NCI-H1105 (cell line): ENCODE results near the gene SATB1.
A peak's percentile ranks its signal among the peaks of the same experiment; 100 is the strongest.

Experiments
- DNase-seq: peaks from one replicate; lab custom pipeline; 2025; lab: John Stamatoyannopoulos, UW

SATB1 gene

DNA sequence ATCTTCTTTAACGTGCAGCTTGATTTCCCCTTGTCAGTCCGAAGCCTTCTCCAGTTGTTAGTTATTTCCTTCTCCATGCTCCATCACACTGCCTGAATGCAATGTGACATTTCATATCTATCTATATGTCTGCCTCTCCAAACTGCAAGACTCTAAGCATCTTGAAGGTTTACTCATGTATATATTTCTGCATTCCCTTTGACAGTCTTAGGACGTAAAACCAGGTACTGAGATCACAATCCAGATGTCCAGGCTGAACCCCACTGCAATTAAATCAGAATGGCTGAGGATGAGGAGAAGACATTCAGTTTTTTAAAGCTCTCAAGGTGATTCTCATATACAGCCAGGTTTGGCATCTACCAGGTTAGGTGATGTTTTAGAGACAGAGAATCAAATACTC is 6.1 kb upstream of the SATB1 start:
- no peak for DNase-seq

- DNase-seq = no peak
Observed at GRCh38 chr3:18428991-18429745, 4.0 kb upstream of the SATB1 start.

DNA sequence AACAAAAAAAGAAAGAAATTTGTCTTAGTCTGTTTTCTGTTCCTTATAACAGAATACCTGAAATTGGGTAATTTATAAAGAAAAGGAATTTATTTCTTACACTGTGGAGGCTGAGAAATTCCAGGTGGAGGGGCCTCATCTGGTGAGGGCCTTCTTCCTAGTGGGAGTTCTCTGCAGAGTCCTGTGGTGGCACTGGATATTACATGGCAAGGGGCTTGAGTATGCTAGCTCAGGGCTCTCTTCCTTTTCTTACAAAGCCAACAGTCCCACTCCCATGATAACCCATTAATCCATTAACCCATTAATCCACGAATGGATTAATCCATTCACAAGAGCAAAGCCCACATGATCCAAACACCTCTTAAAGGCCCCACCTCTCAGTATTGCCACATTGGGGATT is 2.9 kb upstream of the SATB1 start:
- no peak for DNase-seq

- DNase-seq = no peak
Observed at GRCh38 chr3:18426597-18427193, 1.6 kb upstream of the SATB1 start.

DNA sequence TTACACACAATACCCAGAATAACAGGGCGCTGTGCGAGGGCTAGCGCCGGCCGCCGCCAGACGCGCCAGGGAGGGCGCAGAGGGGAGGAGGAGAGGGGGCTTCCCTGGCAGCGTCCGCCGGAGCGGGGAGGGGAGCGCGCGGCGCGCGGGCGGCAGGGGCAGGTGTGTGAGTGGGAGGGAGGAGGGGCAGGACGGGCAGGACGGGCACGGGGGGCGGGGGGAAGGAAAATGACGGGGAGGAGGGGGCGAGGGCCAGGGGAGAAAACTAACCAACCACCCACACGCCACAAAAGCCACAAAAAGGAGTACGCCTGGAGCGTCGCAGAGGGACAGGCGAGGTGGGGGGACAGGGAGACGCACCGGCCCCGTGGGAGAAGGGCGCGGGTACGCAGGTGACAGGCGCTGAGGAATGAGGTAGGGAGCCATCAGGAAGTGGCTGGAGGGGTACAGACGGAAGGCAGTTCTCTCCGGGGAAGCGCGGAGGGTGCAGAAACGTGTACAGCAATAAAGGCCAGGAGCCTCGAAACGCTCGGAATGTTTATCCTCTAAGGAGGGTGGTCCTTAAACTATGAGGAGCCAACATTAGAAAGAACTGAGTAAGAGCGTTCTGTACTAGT is 610 bp upstream of the SATB1 start:
- peak; percentile 72 for DNase-seq

DNA sequence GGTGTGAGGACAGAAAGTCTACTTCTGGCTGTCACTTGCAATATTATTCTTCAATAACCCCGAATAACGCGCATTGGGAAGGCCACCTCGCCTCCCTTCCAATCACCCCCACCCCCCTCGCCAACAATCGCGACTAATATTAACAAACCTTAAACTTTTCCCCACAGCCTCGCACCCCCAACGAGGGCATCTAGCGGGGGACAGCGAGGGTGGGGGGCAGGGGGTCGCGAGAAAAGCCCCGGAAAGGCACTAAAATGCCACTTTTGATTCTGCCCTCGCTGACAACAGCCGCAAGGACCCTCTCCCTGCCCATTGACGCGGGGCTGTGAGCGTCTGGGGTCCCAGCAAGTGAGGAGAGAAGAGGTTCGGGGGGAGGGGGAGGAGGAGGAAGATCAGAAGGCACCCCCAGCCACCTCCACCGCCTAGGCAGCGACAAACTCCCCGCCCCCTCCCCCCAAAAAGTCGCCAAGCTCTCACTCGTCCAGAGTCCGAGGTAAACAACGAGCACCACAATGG is 868 bp downstream of the SATB1 start:
- DNase-seq = no peak

DNA sequence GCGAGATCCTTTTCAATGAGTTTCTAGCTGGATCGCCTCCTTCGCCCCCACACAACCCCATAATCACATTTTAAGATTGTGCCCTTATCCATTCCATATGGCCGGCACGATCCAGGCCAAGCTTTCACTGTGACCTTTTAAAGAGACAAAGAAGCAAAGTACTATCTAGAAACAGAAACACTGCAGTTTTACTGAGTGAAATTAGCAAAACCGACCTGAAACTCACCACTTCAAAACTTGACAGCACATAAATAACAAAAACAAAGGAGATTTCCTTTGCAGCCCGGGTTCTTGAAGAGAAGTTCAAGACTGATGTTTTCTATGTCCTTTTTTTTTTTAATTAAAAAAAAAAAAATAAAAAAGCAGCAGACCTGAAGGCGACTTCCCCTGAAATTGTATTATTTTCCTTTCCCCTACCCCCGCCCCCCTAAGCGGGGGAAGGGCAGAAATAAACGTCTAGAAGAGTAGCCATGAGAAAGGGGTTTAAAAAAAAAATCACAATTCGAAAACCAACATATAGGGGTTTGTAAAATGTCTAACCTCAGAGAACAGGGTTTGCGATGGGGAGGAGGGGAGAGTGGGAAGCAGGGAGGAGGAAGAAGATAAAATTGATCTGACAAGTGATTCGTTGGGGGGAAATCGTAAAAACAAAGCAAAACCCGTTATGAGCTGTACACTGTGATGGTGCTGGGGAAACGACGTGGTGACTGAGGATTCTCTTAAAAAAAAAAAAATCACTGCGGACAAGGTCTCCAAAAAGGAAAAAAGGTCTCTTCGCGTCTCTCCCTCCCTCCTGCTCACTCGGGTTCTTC is 1.5 kb downstream of the SATB1 start:
- DNase-seq = no peak

DNA sequence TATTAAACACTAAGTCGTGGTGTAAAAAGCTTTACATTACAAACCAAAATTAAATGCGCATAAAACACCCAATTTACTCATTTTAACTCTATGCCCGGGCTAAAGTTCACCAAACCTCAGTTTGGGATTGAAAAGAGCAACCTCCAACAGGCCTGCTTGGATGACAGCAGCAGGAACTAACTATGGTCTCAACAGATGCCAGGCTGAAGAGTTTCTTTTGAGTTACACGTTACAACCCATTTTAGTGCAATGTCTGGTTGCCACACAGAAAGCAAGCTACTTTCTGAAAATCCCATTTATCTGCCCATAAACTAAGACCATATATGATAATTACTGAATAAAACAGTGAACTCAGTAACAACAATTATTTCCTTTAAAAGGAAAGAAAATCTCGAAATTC is 2.2 kb downstream of the SATB1 start:
- DNase-seq = no peak

DNA sequence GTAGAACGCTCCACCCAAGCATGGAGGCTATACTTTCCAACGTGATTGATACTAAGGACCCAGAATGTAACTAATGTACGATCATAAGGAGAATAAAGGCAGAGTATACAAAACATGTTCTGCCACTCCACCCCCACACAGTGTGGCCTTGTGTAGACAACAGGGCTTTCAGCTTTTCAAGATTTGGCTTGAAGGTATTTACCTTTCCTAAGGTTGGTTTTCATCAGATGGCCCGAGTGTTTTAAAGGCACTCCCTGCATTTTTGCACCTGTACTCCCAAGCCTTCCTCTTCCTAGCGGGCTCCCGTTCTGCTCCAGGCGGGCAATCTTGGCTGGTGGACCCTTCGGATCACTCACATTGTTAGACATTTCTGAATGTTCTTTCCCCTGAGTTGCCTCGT is 4.6 kb downstream of the SATB1 start:
- no peak for DNase-seq

DNA sequence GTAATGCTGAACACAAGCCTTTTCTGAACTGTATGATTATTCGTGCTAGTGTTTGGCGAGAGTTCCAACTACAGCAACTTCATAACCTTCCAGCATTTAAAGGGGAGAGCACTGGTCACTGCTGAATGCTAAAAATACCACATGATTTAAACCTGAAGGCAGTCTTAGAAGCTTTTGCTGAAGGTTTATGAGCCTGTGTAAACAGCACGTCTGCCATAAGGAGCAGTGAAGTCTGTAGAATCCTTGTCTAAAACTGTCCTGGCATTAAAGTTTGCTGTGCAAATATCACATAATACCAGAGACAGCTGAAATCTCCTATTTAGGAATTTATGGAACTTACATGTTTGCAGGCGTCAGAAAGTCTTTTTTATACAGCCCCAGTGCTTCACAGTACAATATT is 5.9 kb downstream of the SATB1 start:
- no peak for DNase-seq

GRCh38 chr3:18417904-18418572 is 7.1 kb downstream of the SATB1 start:
- DNase-seq = no peak

GRCh38 chr3:18416332-18416731 is 8.8 kb downstream of the SATB1 start:
- no peak for DNase-seq

DNA sequence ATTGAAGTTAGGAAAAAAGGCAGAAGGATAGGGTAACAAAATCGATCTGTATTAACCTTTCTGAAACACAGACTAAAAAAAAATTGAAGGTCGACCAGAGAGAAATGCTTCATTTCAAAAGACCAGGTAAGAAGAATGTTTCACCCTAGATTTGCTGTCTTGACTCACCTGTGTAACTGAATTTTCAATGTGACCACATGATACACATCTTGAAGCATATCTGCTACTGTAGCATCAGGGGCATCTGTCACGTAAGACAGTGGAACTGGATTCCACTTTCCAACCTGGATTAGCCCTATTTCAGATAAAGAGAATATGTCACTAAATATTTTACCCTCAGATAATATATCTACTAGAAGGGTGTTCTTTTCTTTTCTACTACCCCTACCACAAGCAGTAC is 9.3 kb downstream of the SATB1 start:
- DNase-seq = no peak

- no peak for DNase-seq
Observed at GRCh38 chr3:18415167-18415566, 10.0 kb downstream of the SATB1 start.

DNA sequence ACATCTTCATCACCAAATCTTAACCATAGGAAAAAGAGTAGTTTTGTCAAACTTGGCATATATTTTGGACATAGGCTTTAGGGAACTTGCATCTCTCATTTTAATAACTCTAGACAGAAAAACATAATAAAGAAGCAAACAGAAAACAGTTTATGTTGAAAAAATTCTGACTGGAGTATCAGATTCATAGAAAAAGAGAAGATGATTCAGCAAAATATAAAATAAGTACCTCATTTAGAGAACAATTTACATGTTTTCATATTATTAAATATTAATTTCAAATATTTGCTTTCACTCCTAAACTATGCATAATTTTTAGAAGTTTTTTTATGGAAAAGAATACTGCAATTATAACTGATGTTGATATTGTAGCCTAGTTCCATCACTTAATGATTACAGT is 12.5 kb downstream of the SATB1 start:
- DNase-seq = no peak

DNA sequence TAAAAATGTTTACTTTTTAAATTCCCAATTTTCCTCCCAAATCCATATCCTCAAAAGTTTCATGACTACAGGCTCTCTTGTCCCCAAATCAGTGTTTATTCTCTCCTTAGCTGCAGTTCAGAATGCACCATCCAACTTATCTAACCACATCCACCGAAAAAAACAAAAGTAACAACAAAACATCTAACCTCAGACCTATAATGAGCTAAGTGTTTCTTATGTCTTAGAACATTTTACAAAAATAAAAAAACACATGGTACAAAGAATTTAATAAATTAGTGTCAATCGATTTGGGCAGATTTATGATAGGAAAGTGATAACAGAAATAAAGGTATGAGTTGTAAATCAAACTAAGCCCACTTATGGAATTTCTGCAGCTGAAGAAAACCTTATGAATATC is 13.6 kb downstream of the SATB1 start:
- DNase-seq = no peak

GRCh38 chr3:18410205-18410604 is 14.9 kb downstream of the SATB1 start:
- DNase-seq = no peak

- DNase-seq = no peak
Observed at GRCh38 chr3:18409266-18409665, 15.9 kb downstream of the SATB1 start.

- DNase-seq = no peak
Observed at GRCh38 chr3:18405141-18405540, 20.0 kb downstream of the SATB1 start.

DNA sequence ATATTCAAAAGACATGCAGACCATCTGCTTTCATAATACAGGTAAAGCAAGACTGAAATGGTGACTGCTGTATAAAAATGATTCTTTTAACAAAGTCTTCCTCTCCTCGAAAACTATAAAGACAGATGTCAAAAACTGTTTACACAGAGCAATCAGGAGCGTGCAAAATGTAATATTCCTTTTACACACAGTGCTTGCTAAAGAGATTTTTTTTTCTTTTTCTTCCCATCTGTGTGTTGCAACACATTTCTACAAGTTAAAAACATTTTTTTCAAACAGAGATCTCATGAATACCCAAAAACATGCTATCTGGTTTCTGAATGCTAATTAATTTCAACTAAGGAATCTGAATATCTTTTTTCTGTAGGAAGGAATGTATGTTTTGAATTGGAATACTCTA is 22.1 kb downstream of the SATB1 start:
- no peak for DNase-seq

DNA sequence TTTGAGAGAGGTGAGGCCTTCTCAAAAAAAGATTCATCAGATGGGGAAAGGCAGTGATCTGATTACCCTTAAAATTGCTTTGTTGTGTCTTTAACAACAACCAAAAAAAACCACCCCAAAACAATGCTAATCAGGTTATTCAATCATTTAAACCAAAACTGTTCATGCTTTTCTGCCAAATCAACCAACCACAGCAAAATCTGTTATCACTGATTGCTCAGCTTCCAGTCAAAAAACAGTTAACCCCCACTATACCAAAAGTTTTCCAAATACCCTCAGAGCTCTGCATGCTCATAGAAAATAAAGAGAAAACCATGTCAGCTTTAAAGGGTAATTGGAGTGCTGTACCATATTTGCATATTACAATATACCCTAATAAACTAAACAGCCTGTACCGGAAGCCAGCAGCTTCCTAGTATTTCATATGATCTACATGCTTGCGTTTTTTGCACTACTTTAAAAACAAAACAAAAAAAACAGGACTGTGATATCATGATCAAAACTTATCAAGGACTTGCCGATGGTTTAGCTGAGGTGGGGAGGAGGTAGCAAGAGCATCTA is 22.8 kb downstream of the SATB1 start:
- DNase-seq = no peak
